K562 (cell line): ENCODE measurements around the gene GAD1. TPM values are rescaled to one million over a fixed set of nuclear protein-coding genes. Genes with fewer than 3 reads are reported as not detected.
A peak's percentile ranks its signal among the peaks of the same experiment; 100 is the strongest.

ENCODE experiments used
- CTBP1 ChIP-seq: fragments of 450-650 bp; IDR thresholded peaks from 2 replicates; pipeline ENCODE4 v1.6.1; 2016; ENCODE audit warnings: borderline replicate concordance
- DPF2 ChIP-seq: fragments of 450-650 bp; IDR thresholded peaks from 2 replicates; pipeline ENCODE4 v1.6.1; 2016
- ETV6 ChIP-seq, 3 experiments: fragments of 150-350 bp in 1 of 3; sonication (generic) in 1 of 3; formaldehyde crosslinking in 1 of 3; IDR thresholded peaks; 2 replicates each; pipeline versions ENCODE4 v1.6.1 to v1.8.0; 2014 to 2022; ENCODE audit warnings: borderline replicate concordance in 2 of 3, low read depth in 2 of 3, antibody characterized with exemption in 1 of 3, low read length in 1 of 3, mild to moderate bottlenecking in 1 of 3, missing genetic modification reagents in 1 of 3
- FOXJ2 ChIP-seq: fragments of 200-800 bp; sonication (Bioruptor generic); IDR thresholded peaks from 2 replicates; pipeline ENCODE4 v1.6.1; 2016; ENCODE audit warnings: missing genetic modification characterization, missing compliant biosample characterization
- GATAD2B ChIP-seq: fragments of 450-650 bp; IDR thresholded peaks from 2 replicates; pipeline ENCODE4 v1.6.1; 2017; ENCODE audit warnings: mild to moderate bottlenecking, borderline replicate concordance
- HDAC3 ChIP-seq: fragments of 450-650 bp; IDR thresholded peaks from 2 replicates; pipeline ENCODE4 v1.6.1; 2018; ENCODE audit warnings: borderline replicate concordance, mild to moderate bottlenecking, moderate library complexity; ENCODE audit not compliant: partially characterized antibody
- KHSRP ChIP-seq: fragments of 450-650 bp; IDR thresholded peaks from 2 replicates; pipeline ENCODE4 v1.6.1; 2017
- MEIS2 ChIP-seq: fragments of 450-650 bp; IDR thresholded peaks from 2 replicates; pipeline ENCODE4 v1.6.1; 2014; ENCODE audit warnings: mild to moderate bottlenecking; ENCODE audit not compliant: partially characterized antibody
- NR3C1 ChIP-seq: sonication (generic); formaldehyde crosslinking; IDR thresholded peaks from 2 replicates; pipeline ENCODE4 v1.8.1; 2022; ENCODE audit warnings: missing genetic modification reagents
- POLR3G ChIP-seq: IDR thresholded peaks from 2 replicates; pipeline ENCODE4 v1.6.1; 2011; ENCODE audit not compliant: insufficient read length, insufficient replicate concordance; ENCODE audit errors: extremely low read depth
- REST ChIP-seq, 2 experiments: fragments of 450-650 bp; formaldehyde crosslinking in 1 of 2; IDR thresholded peaks; 2 replicates each; pipeline versions ENCODE4 v1.4.0 to v1.6.1; 2014 to 2020; ENCODE audit warnings: mild to moderate bottlenecking in 2 of 2, borderline replicate concordance in 1 of 2, low read depth in 1 of 2
- ZBTB7A ChIP-seq: IDR thresholded peaks from 2 replicates; pipeline ENCODE4 v1.6.1; 2011; ENCODE audit warnings: low read depth, mild to moderate bottlenecking, low read length, moderate library complexity, borderline replicate concordance; ENCODE audit not compliant: control insufficient read depth
- ZNF76 ChIP-seq: fragments of 250-450 bp; sonication (Bioruptor Pico); IDR thresholded peaks from 2 replicates; pipeline ENCODE4 v1.4.0; 2020; ENCODE audit warnings: mild to moderate bottlenecking, moderate library complexity, borderline replicate concordance
- polyA plus RNA-seq, 8 experiments: library from polyadenylated mRNA; depleted of rRNA in 4 of 8; stranded (reverse) in 5 of 8; unstranded in 3 of 8; fragments of >200 nt; fragmentation: Nextera tagmentation in 2 of 8; fragmentation: Illumina TruSeq in 1 of 8; extraction: Ambion mirVana in 2 of 8; extraction: Trizol in 1 of 8; gene quantifications; 2 replicates each; pipeline versions ENCODE4 v1.2.1 to v1.2.3, GENCODE V29; 2011 to 2014; ENCODE audit warnings: inconsistent platforms in 1 of 8, missing spikeins in 1 of 8
- total RNA-seq, 7 experiments: library from RNA; depleted of rRNA in 6 of 7; stranded (reverse); fragments of >200 nt in 6 of 7; fragmentation: Illumina TruSeq in 2 of 7; extraction: Trizol in 2 of 7; gene quantifications; 2 replicates each; pipeline versions ENCODE4 v1.2.1 to v1.2.3, GENCODE V29; 2011 to 2021; ENCODE audit warnings: low replicate concordance in 1 of 7
- TF ChIP-seq, protein P1 (sequence below): sonication (generic); formaldehyde crosslinking; IDR thresholded peaks from 2 replicates; pipeline ENCODE4 v1.8.0; 2022; ENCODE audit warnings: mild to moderate bottlenecking, missing genetic modification reagents
- TF ChIP-seq, protein P2 (sequence below): sonication (generic); formaldehyde crosslinking; IDR thresholded peaks from 2 replicates; pipeline ENCODE4 v1.8.1; 2022; ENCODE audit warnings: missing genetic modification reagents
- TF ChIP-seq, protein P3 (sequence below): fragments of 250-450 bp; sonication (Bioruptor Pico); IDR thresholded peaks from 2 replicates; pipeline ENCODE4 v1.8.0; 2022; ENCODE audit warnings: inconsistent platforms, mild to moderate bottlenecking, moderate library complexity, borderline replicate concordance

GAD1 gene
- total and polyA plus RNA-seq, 9 of the 15 experiments (the other 6 are each of a cell fraction or from before 2014, with no cell fraction given), result 2.7 to 29.1 (median 15.7) TPM

- TF ChIP-seq REST (IDR thresholded peaks at IDR 0.05; ENCODE audit: borderline replicate concordance) (peak; percentile 39), REST (CRISPR knock-in tag; IDR thresholded peaks at IDR 0.05; ENCODE audit: low read depth) (0 out of 2 replicates have a peak, but pooled peaks have one; percentile 26), GATAD2B (peak; percentile 75; the same call in 1 of the 2 replicates), FOXJ2 (no peak), KHSRP (no peak), DPF2 (peak; percentile 72), HDAC3 (peak; percentile 27), ZNF76 (CRISPR knock-in tag) (no peak), ZBTB7A (peak; percentile 72; the same call in 1 of the 2 replicates), NR3C1 (CRISPR knock-in tag) (no peak), POLR3G (no peak), MEIS2 (peak; percentile 2), CTBP1 (peak; percentile 57; the same call in 1 of the 2 replicates), ETV6 (IDR thresholded peaks at IDR 0.05; ENCODE audit: borderline replicate concordance in 1 of 2, low read depth in 2 of 2, low read length in 1 of 2) (no peak), ETV6 (CRISPR knock-in tag; IDR thresholded peaks at IDR 0.05; ENCODE audit: borderline replicate concordance) (no peak)
- TF ChIP-seq, protein P1, sequence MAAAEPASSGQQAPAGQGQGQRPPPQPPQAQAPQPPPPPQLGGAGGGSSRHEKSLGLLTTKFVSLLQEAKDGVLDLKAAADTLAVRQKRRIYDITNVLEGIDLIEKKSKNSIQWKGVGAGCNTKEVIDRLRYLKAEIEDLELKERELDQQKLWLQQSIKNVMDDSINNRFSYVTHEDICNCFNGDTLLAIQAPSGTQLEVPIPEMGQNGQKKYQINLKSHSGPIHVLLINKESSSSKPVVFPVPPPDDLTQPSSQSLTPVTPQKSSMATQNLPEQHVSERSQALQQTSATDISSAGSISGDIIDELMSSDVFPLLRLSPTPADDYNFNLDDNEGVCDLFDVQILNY (CRISPR knock-in tag), result no peak
- TF ChIP-seq, protein P2, sequence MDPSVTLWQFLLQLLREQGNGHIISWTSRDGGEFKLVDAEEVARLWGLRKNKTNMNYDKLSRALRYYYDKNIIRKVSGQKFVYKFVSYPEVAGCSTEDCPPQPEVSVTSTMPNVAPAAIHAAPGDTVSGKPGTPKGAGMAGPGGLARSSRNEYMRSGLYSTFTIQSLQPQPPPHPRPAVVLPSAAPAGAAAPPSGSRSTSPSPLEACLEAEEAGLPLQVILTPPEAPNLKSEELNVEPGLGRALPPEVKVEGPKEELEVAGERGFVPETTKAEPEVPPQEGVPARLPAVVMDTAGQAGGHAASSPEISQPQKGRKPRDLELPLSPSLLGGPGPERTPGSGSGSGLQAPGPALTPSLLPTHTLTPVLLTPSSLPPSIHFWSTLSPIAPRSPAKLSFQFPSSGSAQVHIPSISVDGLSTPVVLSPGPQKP (CRISPR knock-in tag), result no peak
- TF ChIP-seq, protein P3, sequence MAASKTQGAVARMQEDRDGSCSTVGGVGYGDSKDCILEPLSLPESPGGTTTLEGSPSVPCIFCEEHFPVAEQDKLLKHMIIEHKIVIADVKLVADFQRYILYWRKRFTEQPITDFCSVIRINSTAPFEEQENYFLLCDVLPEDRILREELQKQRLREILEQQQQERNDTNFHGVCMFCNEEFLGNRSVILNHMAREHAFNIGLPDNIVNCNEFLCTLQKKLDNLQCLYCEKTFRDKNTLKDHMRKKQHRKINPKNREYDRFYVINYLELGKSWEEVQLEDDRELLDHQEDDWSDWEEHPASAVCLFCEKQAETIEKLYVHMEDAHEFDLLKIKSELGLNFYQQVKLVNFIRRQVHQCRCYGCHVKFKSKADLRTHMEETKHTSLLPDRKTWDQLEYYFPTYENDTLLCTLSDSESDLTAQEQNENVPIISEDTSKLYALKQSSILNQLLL (CRISPR knock-in tag), result no peak
Observed at GRCh38 chr2:170770008-170770605, 46.6 kb upstream of the GAD1 start, which contains the start of gene ERICH2 (continued).
